Measurements from ENCODE around the gene SEMA7A.

Gene SEMA7A

GRCh38 chr15:74414603-74415338 is 19.0 kb downstream of the SEMA7A start:
- no peak for DNase-seq

- no peak for DNase-seq
Observed at GRCh38 chr15:74414081-74414580, 19.6 kb downstream of the SEMA7A start.

- DNase-seq, result no peak
Observed at GRCh38 chr15:74413350-74414080, 20.2 kb downstream of the SEMA7A start.

GRCh38 chr15:74412159-74412558 is 21.6 kb downstream of the SEMA7A start:
- DNase-seq, result no peak

GRCh38 chr15:74411686-74412085 is 22.1 kb downstream of the SEMA7A start:
- DNase-seq, result no peak

GRCh38 chr15:74410502-74410901 is 23.3 kb downstream of the SEMA7A start:
- DNase-seq, result no peak

- DNase-seq, result no peak
Observed at GRCh38 chr15:74409225-74409624, 24.5 kb downstream of the SEMA7A start.

- DNase-seq, result no peak
Observed at GRCh38 chr15:74408815-74409214, 24.9 kb downstream of the SEMA7A start.

- no peak for DNase-seq
Observed at GRCh38 chr15:74408385-74408784, 25.4 kb downstream of the SEMA7A start.

GRCh38 chr15:74406992-74407705 is 26.6 kb downstream of the SEMA7A start:
- DNase-seq, result no peak

GRCh38 chr15:74406517-74406916 is 27.2 kb downstream of the SEMA7A start:
- DNase-seq, result no peak

GRCh38 chr15:74405823-74406222 is 27.9 kb downstream of the SEMA7A start:
- DNase-seq, result no peak

- no peak for DNase-seq
Observed at GRCh38 chr15:74403991-74404563, 29.7 kb downstream of the SEMA7A start.

GRCh38 chr15:74403588-74403919 is 30.2 kb downstream of the SEMA7A start:
- DNase-seq, result no peak

- DNase-seq, result no peak
Observed at GRCh38 chr15:74402873-74403587, 30.7 kb downstream of the SEMA7A start.

GRCh38 chr15:74402337-74402841 is 31.4 kb downstream of the SEMA7A start:
- no peak for DNase-seq

- DNase-seq, result no peak
Observed at GRCh38 chr15:74400915-74401757, 32.6 kb downstream of the SEMA7A start.

- no peak for DNase-seq
Observed at GRCh38 chr15:74400313-74400860, 33.4 kb downstream of the SEMA7A start.

GRCh38 chr15:74399511-74400312 is 34.0 kb downstream of the SEMA7A start:
- DNase-seq, result no peak

GRCh38 chr15:74399100-74399499 is 34.7 kb downstream of the SEMA7A start:
- no peak for DNase-seq
